Iris pigment epithelial cell (primary cell): Measurements from ENCODE around the gene GGT1.
A peak's percentile ranks its signal among the peaks of the same experiment; 100 is the strongest.
"Not testable (repeated sequence)": the region's sequence is repeated elsewhere in the genome, so short reads cannot be mapped to it uniquely, and the experiment has no call there.

Experiments used
- DNase-seq: peaks from one replicate; pipeline ENCODE4 v3.0.0-alpha.2; 2011; ENCODE audit warnings: low read depth

Gene GGT1

GRCh38 chr22:24584166-24584790 lies 18.7 kb upstream of the GGT1 start:
- DNase-seq = no peak

- DNase-seq = no peak
These were observed 18.1 kb upstream of the GGT1 start for GRCh38 chr22:24584871-24585411.

- DNase-seq = no peak
These were observed 17.5 kb upstream of the GGT1 start for GRCh38 chr22:24585461-24585860.

GRCh38 chr22:24585927-24586546 lies 17.0 kb upstream of the GGT1 start:
- no peak for DNase-seq

GRCh38 chr22:24587251-24587650 lies 15.7 kb upstream of the GGT1 start:
- DNase-seq = no peak

GRCh38 chr22:24587948-24588347 lies 15.0 kb upstream of the GGT1 start:
- DNase-seq = no peak

GRCh38 chr22:24588381-24588756 lies 14.6 kb upstream of the GGT1 start:
- no peak for DNase-seq

GRCh38 chr22:24588757-24589481 lies 14.1 kb upstream of the GGT1 start:
- no peak for DNase-seq

- no peak for DNase-seq
These were observed 13.4 kb upstream of the GGT1 start for GRCh38 chr22:24589518-24590030.

GRCh38 chr22:24590596-24591173 lies 12.3 kb upstream of the GGT1 start:
- DNase-seq = no peak

GRCh38 chr22:24591286-24591830 lies 11.6 kb upstream of the GGT1 start:
- no peak for DNase-seq

- peak; percentile 24 for DNase-seq
These were observed 10.7 kb upstream of the GGT1 start for GRCh38 chr22:24592058-24592850.

GRCh38 chr22:24592851-24593558 lies 10.0 kb upstream of the GGT1 start, which contains the start of gene LRRC75B:
LRRC75B (minus strand) TSS chr22:24593073; CDS start chr22:24593039, 34 bp downstream.
- peak; percentile 85 for DNase-seq

GRCh38 chr22:24593559-24593835 lies 9.5 kb upstream of the GGT1 start:
- DNase-seq = not testable (repeated sequence)

- DNase-seq = no peak
These were observed 9.0 kb upstream of the GGT1 start for GRCh38 chr22:24593836-24594568.

- DNase-seq = no peak
These were observed 8.3 kb upstream of the GGT1 start for GRCh38 chr22:24594569-24595120.

GRCh38 chr22:24595228-24595627 lies 7.8 kb upstream of the GGT1 start:
- DNase-seq = no peak

GRCh38 chr22:24595863-24596262 lies 7.1 kb upstream of the GGT1 start:
- no peak for DNase-seq

GRCh38 chr22:24597076-24597475 lies 5.9 kb upstream of the GGT1 start:
- DNase-seq = not testable (repeated sequence)

GRCh38 chr22:24599514-24599913 lies 3.5 kb upstream of the GGT1 start:
- no peak for DNase-seq
